ENCODE measurements around the gene CEP104.

CEP104 gene

DNA sequence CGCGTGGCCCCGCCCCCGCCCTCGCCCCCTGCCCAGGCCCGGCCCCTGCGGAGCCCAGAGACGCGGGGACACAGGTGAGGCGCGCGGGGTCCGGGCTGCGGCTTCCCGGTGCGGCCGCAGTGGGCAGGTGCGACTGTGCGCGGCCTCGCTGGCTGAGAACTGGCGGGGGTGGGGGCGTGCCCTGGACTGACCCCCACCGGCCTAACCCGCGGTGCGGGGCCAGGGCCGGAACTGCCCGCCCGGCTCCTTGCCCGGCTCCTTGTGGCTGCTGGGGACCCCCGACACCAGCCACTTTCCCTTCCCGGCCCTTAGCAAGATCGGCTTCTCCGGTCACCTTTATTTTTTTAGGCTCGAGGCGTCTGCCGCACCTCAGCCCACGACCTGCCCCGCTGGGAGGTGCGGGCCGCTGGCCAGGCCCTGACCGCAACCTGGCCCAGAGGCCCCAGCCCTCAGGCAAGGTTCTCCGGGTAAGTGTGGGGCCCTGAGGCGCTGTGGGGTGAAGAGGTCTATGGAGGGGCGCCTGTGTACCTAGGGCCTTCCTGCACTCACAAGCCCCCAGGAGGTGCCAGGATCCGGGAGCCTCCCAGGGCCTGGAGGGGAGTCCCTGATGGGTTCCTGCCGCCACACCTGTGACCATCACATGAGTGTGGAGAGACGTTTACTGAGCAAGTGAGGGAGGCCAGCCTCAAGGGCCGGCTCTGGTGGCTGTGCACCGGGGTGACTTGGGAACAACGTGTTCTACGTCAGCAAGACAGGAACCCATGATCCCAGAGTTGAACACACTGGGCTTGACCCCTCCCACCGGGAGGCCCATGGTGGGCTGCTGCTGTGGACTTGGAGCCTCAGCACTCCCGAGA lies 84.1 kb downstream of the CEP104 start, which contains the start of gene SMIM1:
SMIM1 (plus strand) TSS at position 35 of the 857 bp plus-strand sequence. CDS start 2,625 bp downstream, outside the sequence.
- H3K27ac ChIP-seq (ENCODE audit: insufficient read depth in 1 of 2, low read depth in 1 of 2, low read length in 2 of 2, poor library complexity in 1 of 2, severe bottlenecking in 2 of 2) = peak within 1 kb of the TSS in 1 of 2 experiments; percentile 68
- H3K4me1 ChIP-seq (ENCODE audit: control extremely low read depth in 1 of 4, control insufficient read depth in 4 of 4, insufficient read depth in 4 of 4, low read length in 3 of 4) = peaks cover 0 to 51% (median 39%) of the 10 kb centered on the region in 4 experiments
- DNase-seq = peak in 1 of 3 donors; percentile 20
- peak within 1 kb of the TSS; percentile 34 to 80 (median 61) for H3K4me3 ChIP-seq (ENCODE audit: control insufficient read depth in 1 of 7, extremely low read depth in 1 of 7, insufficient read depth in 4 of 7, low read depth in 2 of 7, low read length in 6 of 7)
- no peaks in the 10 kb centered on the region for H3K27me3 ChIP-seq (replicated peaks in 2 of 5; ENCODE audit: control insufficient read depth in 4 of 5, insufficient read depth in 5 of 5, low read length in 4 of 5)
- no peaks in the 10 kb centered on the region for H3K36me3 ChIP-seq (ENCODE audit: control insufficient read depth in 4 of 4, insufficient read depth in 4 of 4, low read length in 3 of 4)
- 8% methylated on average over 41 of the region's 55 CpGs for WGBS (ENCODE audit: insufficient coverage)
- POLR2A ChIA-PET = no interaction called here
- no peaks in the 10 kb centered on the region for H3K9me3 ChIP-seq (ENCODE audit: control extremely low read depth in 1 of 5, control insufficient read depth in 4 of 5, insufficient read depth in 2 of 5, low read depth in 1 of 5, low read length in 4 of 5)
- CTCF ChIA-PET = interaction anchor here (1.5 kb wide), 1 partner anchor 21 kb away, joined by 6 read pairs; no protein-coding TSS in a partner anchor

DNA sequence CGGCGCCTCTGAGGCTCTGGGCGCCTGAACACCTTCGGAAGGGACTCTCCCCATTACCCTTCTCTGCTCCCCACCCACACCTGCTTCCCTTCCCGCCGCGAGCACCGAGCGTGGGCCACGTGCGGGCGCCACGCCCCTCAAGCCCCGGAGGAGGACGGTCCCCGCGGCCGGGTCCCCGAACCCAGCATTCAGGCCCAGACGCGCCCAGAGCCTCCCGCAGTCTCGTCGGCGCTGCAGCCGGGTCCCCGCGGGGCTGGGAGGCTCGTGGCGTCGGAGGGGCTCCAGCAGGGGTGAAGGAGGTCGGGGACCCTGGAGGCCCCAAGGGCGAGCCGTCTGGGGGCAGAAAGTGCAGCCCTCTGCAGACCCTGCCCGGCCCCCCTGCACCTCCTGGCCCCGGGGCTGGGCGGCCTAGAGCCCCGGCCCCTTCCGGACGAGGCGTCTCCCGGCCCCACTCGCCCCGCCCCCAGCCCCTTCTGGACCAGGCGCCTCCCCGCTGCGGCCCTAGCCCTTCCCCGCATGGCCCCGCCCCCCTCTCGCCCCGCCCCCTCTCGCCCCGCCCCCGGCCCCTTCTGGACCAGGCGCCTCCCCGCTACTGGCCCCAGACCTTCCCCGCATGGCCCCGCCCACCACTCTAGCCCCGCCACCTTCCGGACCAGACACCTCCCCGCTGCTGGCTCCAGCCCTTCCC lies 84.8 kb downstream of the CEP104 start:
- H3K27me3 ChIP-seq (replicated peaks in 2 of 5; ENCODE audit: control insufficient read depth in 4 of 5, insufficient read depth in 5 of 5, low read length in 4 of 5) = no peaks in the 10 kb centered on the region
- DNase-seq = peak; percentile 84 to 93 (median 93)

DNA sequence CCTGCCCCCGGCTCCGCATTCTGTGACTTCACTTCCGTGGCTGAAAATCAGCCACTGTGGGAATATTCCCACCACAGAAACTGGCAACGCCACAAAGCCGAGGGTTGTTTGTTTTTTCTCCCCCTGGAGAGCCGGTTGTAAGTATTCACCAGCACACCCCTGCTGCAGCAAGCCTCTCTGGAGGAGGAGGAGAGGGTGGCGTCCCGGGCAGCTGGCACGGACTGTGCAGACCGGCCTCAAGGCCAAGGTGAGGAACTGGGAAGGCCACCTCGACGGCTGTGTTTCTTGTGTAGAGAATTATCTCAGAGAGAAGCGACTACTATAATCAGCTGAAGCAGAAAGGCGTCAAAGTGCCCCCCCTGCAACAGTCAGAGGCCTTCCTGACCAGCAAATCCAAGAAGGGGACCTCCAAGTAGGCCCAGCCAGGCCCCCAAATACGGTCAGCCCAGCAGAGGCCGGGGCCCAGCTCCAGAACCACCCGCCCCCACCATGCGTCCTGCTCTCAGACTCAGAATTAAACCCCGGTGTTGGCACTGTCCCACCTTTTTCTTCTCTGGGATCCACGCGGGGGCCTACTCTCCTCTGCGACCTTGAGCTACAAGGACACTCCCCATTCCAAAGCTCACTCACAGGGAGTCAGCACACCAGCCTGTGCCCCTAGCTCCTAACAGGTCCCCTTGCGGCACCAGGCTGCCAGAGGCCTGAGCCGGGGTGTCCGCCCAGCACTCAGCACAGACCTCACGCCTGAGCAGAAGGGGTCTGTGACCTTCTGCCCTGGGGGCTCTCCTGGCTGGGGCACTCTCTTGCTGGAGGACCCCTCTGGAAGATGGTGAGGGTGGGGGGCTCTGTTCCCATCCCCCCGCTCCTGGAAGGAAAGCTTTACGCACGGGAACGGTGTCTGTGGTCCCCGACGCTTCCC lies 85.6 kb downstream of the CEP104 start:
- Histone ChIP-seq H3K4me3 (ENCODE audit: control insufficient read depth in 1 of 7, extremely low read depth in 1 of 7, insufficient read depth in 4 of 7, low read depth in 2 of 7, low read length in 6 of 7) (peak overlapping the region; percentile 34 to 80 (median 60)), H3K9me3 (ENCODE audit: control extremely low read depth in 1 of 5, control insufficient read depth in 4 of 5, insufficient read depth in 2 of 5, low read depth in 1 of 5, low read length in 4 of 5) (no peaks in the 10 kb centered on the region), H3K4me1 (ENCODE audit: control extremely low read depth in 1 of 4, control insufficient read depth in 4 of 4, insufficient read depth in 4 of 4, low read length in 3 of 4) (peaks cover 0 to 51% (median 39%) of the 10 kb centered on the region in 4 experiments), H3K36me3 (ENCODE audit: control insufficient read depth in 4 of 4, insufficient read depth in 4 of 4, low read length in 3 of 4) (no peaks in the 10 kb centered on the region), H3K27me3 (replicated peaks in 2 of 5; ENCODE audit: control insufficient read depth in 4 of 5, insufficient read depth in 5 of 5, low read length in 4 of 5) (no peaks in the 10 kb centered on the region), H3K27ac (ENCODE audit: insufficient read depth in 1 of 2, low read depth in 1 of 2, low read length in 2 of 2, poor library complexity in 1 of 2, severe bottlenecking in 2 of 2) (no peak overlapping the region)
- 87% methylated on average over 19 of the region's 32 CpGs for WGBS (ENCODE audit: insufficient coverage)
- ChIA-PET CTCF (interaction anchor here (1.0 kb wide), 1 partner anchor 19 kb away, joined by 3 read pairs; no protein-coding TSS in a partner anchor), POLR2A (no interaction called here)
- no peak for DNase-seq

More for the DNA sequence above, 84.8 kb downstream of the CEP104 start:
- Histone ChIP-seq H3K9me3 (ENCODE audit: control extremely low read depth in 1 of 5, control insufficient read depth in 4 of 5, insufficient read depth in 2 of 5, low read depth in 1 of 5, low read length in 4 of 5) (no peaks in the 10 kb centered on the region), H3K4me1 (ENCODE audit: control extremely low read depth in 1 of 4, control insufficient read depth in 4 of 4, insufficient read depth in 4 of 4, low read length in 3 of 4) (peaks cover 0 to 51% (median 39%) of the 10 kb centered on the region in 4 experiments), H3K4me3 (ENCODE audit: control insufficient read depth in 1 of 7, extremely low read depth in 1 of 7, insufficient read depth in 4 of 7, low read depth in 2 of 7, low read length in 6 of 7) (peak overlapping the region; percentile 34 to 80 (median 60)), H3K36me3 (ENCODE audit: control insufficient read depth in 4 of 4, insufficient read depth in 4 of 4, low read length in 3 of 4) (no peaks in the 10 kb centered on the region), H3K27ac (ENCODE audit: insufficient read depth in 1 of 2, low read depth in 1 of 2, low read length in 2 of 2, poor library complexity in 1 of 2, severe bottlenecking in 2 of 2) (no peak overlapping the region)
- WGBS (ENCODE audit: insufficient coverage) = 0% methylated on average over 20 of the region's 61 CpGs
- ChIA-PET POLR2A (no interaction called here), CTCF (interaction anchor here (1.0 kb wide), 1 partner anchor 18 kb away, joined by 3 read pairs; no protein-coding TSS in a partner anchor)

DNA sequence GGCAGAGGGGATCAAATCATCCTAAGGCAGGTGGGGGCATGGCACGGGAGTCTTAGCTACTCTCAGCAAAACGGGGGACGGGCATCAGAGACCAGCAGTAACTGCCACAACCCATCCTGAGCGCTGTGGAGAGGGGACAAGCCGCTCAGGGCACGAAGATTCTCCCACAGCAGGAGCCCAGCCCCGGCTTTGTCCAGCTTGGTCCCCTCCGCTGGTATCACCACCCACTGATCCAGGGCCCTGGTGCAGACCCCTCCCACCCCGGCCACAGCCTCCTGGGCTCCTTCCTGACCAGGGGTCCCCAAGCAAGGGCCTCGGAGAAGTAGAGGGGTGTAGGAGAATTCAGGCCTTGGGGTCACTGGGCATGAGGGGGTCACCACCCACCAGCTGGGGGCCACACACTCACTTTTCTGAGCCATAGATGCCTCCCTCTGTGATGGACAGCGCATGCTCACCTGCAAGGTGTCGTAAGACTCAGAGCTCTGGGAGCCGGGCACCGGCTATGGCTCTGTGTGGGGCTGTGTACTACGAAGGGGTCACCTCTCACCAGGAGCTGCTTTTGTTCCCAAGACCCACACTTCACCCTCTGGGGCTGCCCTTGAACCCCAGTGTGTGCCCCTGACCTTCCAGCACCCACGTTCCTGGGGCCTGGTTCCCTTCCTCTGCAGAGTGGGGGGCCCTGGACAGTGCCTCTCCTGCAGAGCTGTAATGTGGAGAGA lies 86.8 kb downstream of the CEP104 start:
- ChIA-PET POLR2A (no interaction called here), CTCF (interaction anchor here (0.8 to 1.1 kb wide), 2 partner anchors 10 to 24 kb away, joined by 3 read pairs; no protein-coding TSS in a partner anchor)
- Histone ChIP-seq H3K9me3 (ENCODE audit: control extremely low read depth in 1 of 5, control insufficient read depth in 4 of 5, insufficient read depth in 2 of 5, low read depth in 1 of 5, low read length in 4 of 5) (no peaks in the 10 kb centered on the region), H3K27me3 (replicated peaks in 2 of 5; ENCODE audit: control insufficient read depth in 4 of 5, insufficient read depth in 5 of 5, low read length in 4 of 5) (no peaks in the 10 kb centered on the region), H3K36me3 (ENCODE audit: control insufficient read depth in 4 of 4, insufficient read depth in 4 of 4, low read length in 3 of 4) (no peaks in the 10 kb centered on the region), H3K4me3 (ENCODE audit: control insufficient read depth in 1 of 7, extremely low read depth in 1 of 7, insufficient read depth in 4 of 7, low read depth in 2 of 7, low read length in 6 of 7) (no peak overlapping the region), H3K27ac (ENCODE audit: insufficient read depth in 1 of 2, low read depth in 1 of 2, low read length in 2 of 2, poor library complexity in 1 of 2, severe bottlenecking in 2 of 2) (no peak overlapping the region), H3K4me1 (ENCODE audit: control extremely low read depth in 1 of 4, control insufficient read depth in 4 of 4, insufficient read depth in 4 of 4, low read length in 3 of 4) (peaks cover 0 to 40% (median 29%) of the 10 kb centered on the region in 4 experiments)
- no peak for DNase-seq
- 90% methylated on average over 12 of the region's 16 CpGs for WGBS (ENCODE audit: insufficient coverage)

DNA sequence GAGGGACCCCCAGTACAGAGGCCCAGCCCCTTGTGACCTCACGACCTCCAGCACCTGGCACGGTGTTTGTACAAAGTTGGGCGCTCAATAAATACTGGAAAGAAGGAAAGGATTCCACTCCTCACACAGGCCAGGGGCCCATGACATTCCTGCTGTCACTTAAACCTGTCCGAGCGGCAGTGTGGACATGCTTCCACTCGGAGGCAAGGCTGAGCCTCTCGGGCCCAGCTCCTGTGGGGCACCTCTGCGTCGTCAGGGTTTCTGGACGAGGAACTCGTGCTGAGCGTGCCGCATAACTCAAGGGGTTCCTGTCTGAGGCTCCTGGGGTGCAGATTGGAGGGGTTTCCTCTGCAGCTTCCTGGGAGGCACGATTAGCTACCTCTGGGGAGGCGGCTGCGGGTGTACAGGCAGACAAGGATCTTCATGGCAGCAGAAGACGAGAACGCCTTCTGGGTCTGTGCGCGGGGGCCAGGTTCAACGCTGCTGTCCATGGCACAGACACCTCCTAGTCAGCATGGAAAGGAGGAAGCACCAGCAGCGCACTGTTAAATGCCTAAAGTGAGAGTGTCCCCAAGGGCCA lies 88.1 kb downstream of the CEP104 start:
- H3K27me3 ChIP-seq (replicated peaks in 2 of 5; ENCODE audit: control insufficient read depth in 4 of 5, insufficient read depth in 5 of 5, low read length in 4 of 5) = no peaks in the 10 kb centered on the region
- no peak overlapping the region for H3K27ac ChIP-seq (ENCODE audit: insufficient read depth in 1 of 2, low read depth in 1 of 2, low read length in 2 of 2, poor library complexity in 1 of 2, severe bottlenecking in 2 of 2)
- no peak overlapping the region for H3K4me3 ChIP-seq (ENCODE audit: control insufficient read depth in 1 of 7, extremely low read depth in 1 of 7, insufficient read depth in 4 of 7, low read depth in 2 of 7, low read length in 6 of 7)
- ChIA-PET CTCF (interaction anchor here (1.1 kb wide), 1 partner anchor 12 kb away, joined by 3 read pairs; no protein-coding TSS in a partner anchor), POLR2A (interaction anchor here (0.6 to 1.1 kb wide), 2 partner anchors 12 to 1183 kb away, joined by 3 read pairs; no protein-coding TSS in a partner anchor)
- peaks cover 0 to 27% (median 20%) of the 10 kb centered on the region in 4 experiments for H3K4me1 ChIP-seq (ENCODE audit: control extremely low read depth in 1 of 4, control insufficient read depth in 4 of 4, insufficient read depth in 4 of 4, low read length in 3 of 4)
- no peak for DNase-seq
- no peaks in the 10 kb centered on the region for H3K36me3 ChIP-seq (ENCODE audit: control insufficient read depth in 4 of 4, insufficient read depth in 4 of 4, low read length in 3 of 4)
- 66% methylated on average over 20 of the region's 22 CpGs for WGBS (ENCODE audit: insufficient coverage)
- no peaks in the 10 kb centered on the region for H3K9me3 ChIP-seq (ENCODE audit: control extremely low read depth in 1 of 5, control insufficient read depth in 4 of 5, insufficient read depth in 2 of 5, low read depth in 1 of 5, low read length in 4 of 5)
